OCI-LY1 (cell line): ENCODE results near the gene GRIK2.
A peak's percentile ranks its signal among the peaks of the same experiment; 100 is the strongest.

Experiments
- H2AFZ ChIP-seq: fragments of 200-600 bp; sonication (generic), shearing (Covaris generic); 2 replicates; pipeline ENCODE4 v1.6.0; 2014; ENCODE audit warnings: antibody characterized with exemption, mild to moderate bottlenecking, low read length
- H3F3A ChIP-seq: fragments of 200-600 bp; sonication (generic), shearing (Covaris generic); 2 replicates; pipeline ENCODE4 v1.6.0; 2014; ENCODE audit warnings: mild to moderate bottlenecking, antibody characterized with exemption, low read length, moderate library complexity; ENCODE audit not compliant: insufficient read depth
- H3K27ac ChIP-seq: fragments of 200-600 bp; sonication (generic); 2 replicates; pipeline ENCODE4 v1.5.1; 2014; ENCODE audit warnings: low read length, mixed run types, mild to moderate bottlenecking, low read depth; ENCODE audit not compliant: poor library complexity, severe bottlenecking
- H3K27me3 ChIP-seq: fragments of 200-600 bp; sonication (generic); 2 replicates; pipeline ENCODE4 v1.6.0; 2014; ENCODE audit warnings: antibody characterized with exemption, mild to moderate bottlenecking, low read length, moderate library complexity; ENCODE audit not compliant: insufficient read depth
- H3K36me3 ChIP-seq: fragments of 200-600 bp; sonication (generic); 2 replicates; pipeline ENCODE4 v1.6.1; 2014; ENCODE audit warnings: mild to moderate bottlenecking, antibody characterized with exemption, low read length, moderate library complexity, mixed read lengths; ENCODE audit not compliant: insufficient read depth
- H3K4me1 ChIP-seq: fragments of 200-600 bp; sonication (generic); 2 replicates; pipeline ENCODE4 v1.5.1; 2014; ENCODE audit warnings: mild to moderate bottlenecking, low read length, moderate library complexity; ENCODE audit not compliant: insufficient read depth, severe bottlenecking
- H3K4me2 ChIP-seq: fragments of 200-600 bp; sonication (generic), shearing (Covaris generic); 2 replicates; pipeline ENCODE4 v1.6.1; 2014; ENCODE audit warnings: low read length
- H3K4me3 ChIP-seq: fragments of 200-600 bp; sonication (generic); 2 replicates; pipeline ENCODE4 v1.5.1; 2014; ENCODE audit warnings: low read length, low read depth, mild to moderate bottlenecking, mixed read lengths; ENCODE audit not compliant: poor library complexity, severe bottlenecking
- H3K79me2 ChIP-seq: fragments of 200-600 bp; shearing (Covaris generic); 2 replicates; pipeline ENCODE4 v1.6.1; 2016; ENCODE audit warnings: mixed run types, low read length, mixed read lengths; ENCODE audit not compliant: insufficient read depth
- H3K9ac ChIP-seq: fragments of 200-600 bp; sonication (generic), shearing (Covaris generic); 2 replicates; pipeline ENCODE4 v1.6.1; 2014; ENCODE audit warnings: mild to moderate bottlenecking, low read length, mixed read lengths
- H3K9me2 ChIP-seq: fragments of 200-600 bp; sonication (generic), shearing (Covaris generic); 2 replicates; pipeline ENCODE4 v1.6.1; 2014; ENCODE audit warnings: low read depth, mild to moderate bottlenecking, low read length, mixed read lengths
- H3K9me3 ChIP-seq: fragments of 200-600 bp; shearing (Covaris generic); 2 replicates; pipeline ENCODE4 v1.6.1; 2014; ENCODE audit warnings: low read length, mixed read lengths
- H4K20me1 ChIP-seq: fragments of 200-600 bp; sonication (generic), shearing (Covaris generic); 2 replicates; pipeline ENCODE4 v1.6.0; 2016; ENCODE audit warnings: mild to moderate bottlenecking, low read length; ENCODE audit not compliant: insufficient read depth
- CTCF ChIP-seq: fragments of 200-600 bp; sonication (generic), shearing (Covaris generic); IDR thresholded peaks from 2 replicates; pipeline ENCODE4 v1.5.1; 2017; ENCODE audit warnings: mild to moderate bottlenecking, antibody characterized with exemption, low read length, moderate library complexity, mixed read lengths
- EZH2 ChIP-seq: fragments of 200-600 bp; sonication (generic), shearing (Covaris generic); IDR thresholded peaks from 2 replicates; pipeline ENCODE4 v1.8.0; 2017; ENCODE audit warnings: borderline replicate concordance, mixed run types, mild to moderate bottlenecking, antibody characterized with exemption, low read length, moderate library complexity, mixed read lengths

The GRIK2 gene

GRCh38 chr6:101394936-101395335 lies 1.4 kb downstream of the GRIK2 start:
- Histone ChIP-seq H3K9me3 (no peaks in the 10 kb centered on the region), H3K4me2 (no peak overlapping the region), H4K20me1 (no peaks in the 10 kb centered on the region), H3K4me3 (no peak overlapping the region), H3F3A (no peaks in the 10 kb centered on the region), H3K36me3 (no peaks in the 10 kb centered on the region), H3K79me2 (no peaks in the 10 kb centered on the region), H3K9ac (no peak overlapping the region), H2AFZ (no peak overlapping the region), H3K27me3 (no peaks in the 10 kb centered on the region), H3K9me2 (no peaks in the 10 kb centered on the region), H3K4me1 (no peaks in the 10 kb centered on the region), H3K27ac (no peak overlapping the region)
- TF ChIP-seq CTCF: no peak
- no peak for TF ChIP-seq EZH2

- Histone ChIP-seq H3K79me2 (no peaks in the 10 kb centered on the region), H3K27ac (no peak overlapping the region), H4K20me1 (no peaks in the 10 kb centered on the region), H3K4me2 (no peak overlapping the region), H3F3A (no peaks in the 10 kb centered on the region), H3K4me1 (no peaks in the 10 kb centered on the region), H3K27me3 (no peaks in the 10 kb centered on the region), H3K9me2 (no peaks in the 10 kb centered on the region), H2AFZ (no peak overlapping the region), H3K9me3 (no peaks in the 10 kb centered on the region), H3K9ac (no peak overlapping the region), H3K36me3 (no peaks in the 10 kb centered on the region), H3K4me3 (no peak overlapping the region)
- TF ChIP-seq EZH2 (no peak), CTCF (peak; percentile 21; the same call in 1 of the 2 replicates)
Observed at GRCh38 chr6:101395345-101395744, 1.8 kb downstream of the GRIK2 start.

- Histone ChIP-seq H3K27ac (no peak overlapping the region), H3K79me2 (no peaks in the 10 kb centered on the region), H4K20me1 (no peaks in the 10 kb centered on the region), H3K9me3 (no peaks in the 10 kb centered on the region), H2AFZ (no peak overlapping the region), H3K4me2 (no peak overlapping the region), H3K27me3 (no peaks in the 10 kb centered on the region), H3K4me1 (no peaks in the 10 kb centered on the region), H3K36me3 (no peaks in the 10 kb centered on the region), H3F3A (no peaks in the 10 kb centered on the region), H3K9ac (no peak overlapping the region), H3K9me2 (no peaks in the 10 kb centered on the region), H3K4me3 (no peak overlapping the region)
- TF ChIP-seq CTCF (no peak), EZH2 (no peak)
Observed at GRCh38 chr6:101396548-101397173, 3.2 kb downstream of the GRIK2 start.
